Calu3 (cell line): ENCODE data around the gene KDM1A. TPM values are rescaled to one million over a fixed set of nuclear protein-coding genes. Genes with fewer than 3 reads are reported as not detected.

ENCODE experiments used
- BruUV-seq: library from RNA; stranded (reverse); fragments of 400-500 nt; replicated peaks from 2 replicates; lab custom pipeline; 2021; lab: Mats Ljungman, UMichigan
- CTCF ChIA-PET: fragments of 300-600 bp; sonication (Branson Sonifier 250); formaldehyde crosslinking; loops from one replicate; lab custom pipeline; 2022; ENCODE audit warnings: antibody characterized with exemption; lab: Charles Lee
- DNase-seq: peaks from one replicate; pipeline ENCODE4 v3.0.0; 2022
- H3K27ac Mint-ChIP-seq: one replicate; pipeline ENCODE4 v1.8.0; 2022; ENCODE audit warnings: mixed read lengths; ENCODE audit not compliant: unreplicated experiment
- H3K27me3 Mint-ChIP-seq: one replicate; pipeline ENCODE4 v1.8.0; 2022; ENCODE audit warnings: mixed read lengths; ENCODE audit not compliant: unreplicated experiment
- H3K36me3 Mint-ChIP-seq: one replicate; pipeline ENCODE4 v1.8.0; 2022; ENCODE audit warnings: mild to moderate bottlenecking, moderate library complexity, mixed read lengths; ENCODE audit not compliant: insufficient read depth, unreplicated experiment
- H3K4me1 Mint-ChIP-seq: one replicate; pipeline ENCODE4 v1.8.0; 2022; ENCODE audit warnings: mild to moderate bottlenecking, low read depth, mixed read lengths; ENCODE audit not compliant: unreplicated experiment
- H3K4me3 Mint-ChIP-seq: one replicate; pipeline ENCODE4 v1.8.0; 2022; ENCODE audit warnings: mild to moderate bottlenecking, low read depth, moderate library complexity, mixed read lengths; ENCODE audit not compliant: unreplicated experiment
- H3K9me3 Mint-ChIP-seq: one replicate; pipeline ENCODE4 v1.8.0; 2022; ENCODE audit warnings: low read depth, mixed read lengths; ENCODE audit not compliant: unreplicated experiment
- CTCF ChIP-seq: fragments of 200-600 bp; IDR thresholded peaks from one replicate; pipeline ENCODE4 v1.8.0; 2022; ENCODE audit warnings: antibody characterized with exemption; ENCODE audit not compliant: unreplicated experiment
- intact Hi-C: fragments of 100-400 bp; cut with micrococcal nuclease; formaldehyde crosslinking; loops from one replicate; pipeline ENCODE4 v1.10.0; 2022; ENCODE audit not compliant: unreplicated experiment
- total RNA-seq: library from RNA; stranded (reverse); gene quantifications from 2 replicates; pipeline ENCODE4 v1.2.3, GENCODE V29; 2022

Gene KDM1A
- total RNA-seq, 1 experiment from 2014 or later = 67.8 TPM

- Mint-ChIP-seq H3K27ac (no peak overlapping the region), H3K4me3 (no peak overlapping the region), H3K9me3 (no peaks in the 10 kb centered on the region), H3K4me1 (peaks cover 19% of the 10 kb centered on the region), H3K36me3 (peaks cover 4% of the 10 kb centered on the region), H3K27me3 (no peaks in the 10 kb centered on the region)
- intact Hi-C loops = no loop called here
- no TSS peak for BruUV-seq
- no peak for DNase-seq
- no peak for TF ChIP-seq CTCF
- CTCF ChIA-PET = no interaction called here
Observed at GRCh38 chr1:23013657-23014056, 5.6 kb upstream of the KDM1A start.

- intact Hi-C loops = no loop called here
- CTCF ChIA-PET = no interaction called here
- DNase-seq = no peak
Observed at GRCh38 chr1:23018661-23019093, 591 bp upstream of the KDM1A start.

GRCh38 chr1:23019863-23020625 lies 776 bp downstream of the KDM1A start:
- Mint-ChIP-seq H3K4me3 (peak overlapping the region; percentile 97), H3K27ac (peak overlapping the region; percentile 87), H3K4me1 (peaks cover 17% of the 10 kb centered on the region), H3K36me3 (peaks cover 29% of the 10 kb centered on the region), H3K27me3 (no peaks in the 10 kb centered on the region), H3K9me3 (peaks cover 3% of the 10 kb centered on the region)
- no TSS peak for BruUV-seq
- CTCF ChIA-PET = no interaction called here
- DNase-seq = peak; percentile 24
- no peak for TF ChIP-seq CTCF
- intact Hi-C loops = loop anchor here (2.0 kb wide), 1 partner anchor 43 kb away; no protein-coding TSS in a partner anchor

More at GRCh38 chr1:23018661-23019093, 591 bp upstream of the KDM1A start:
- Mint-ChIP-seq H3K36me3 (peaks cover 29% of the 10 kb centered on the region), H3K27ac (peak overlapping the region; percentile 77), H3K27me3 (no peaks in the 10 kb centered on the region), H3K4me3 (peak overlapping the region; percentile 97), H3K9me3 (peaks cover 3% of the 10 kb centered on the region), H3K4me1 (peaks cover 17% of the 10 kb centered on the region)
- TF ChIP-seq CTCF = no peak
- BruUV-seq = no TSS peak

GRCh38 chr1:23020706-23021405 lies 1.6 kb downstream of the KDM1A start:
- peaks cover 29% of the 10 kb centered on the region for H3K36me3 Mint-ChIP-seq
- TF ChIP-seq CTCF = no peak
- peak overlapping the region; percentile 97 for H3K4me3 Mint-ChIP-seq
- CTCF ChIA-PET = interaction anchor here (0.6 kb wide), 1 partner anchor 43 kb away, joined by 3 read pairs; no protein-coding TSS in a partner anchor
- no peak for DNase-seq
- no peaks in the 10 kb centered on the region for H3K27me3 Mint-ChIP-seq
- H3K9me3 Mint-ChIP-seq = peaks cover 3% of the 10 kb centered on the region
- peaks cover 17% of the 10 kb centered on the region for H3K4me1 Mint-ChIP-seq
- intact Hi-C loops = loop anchor here (2.0 kb wide), 1 partner anchor 44 kb away; no protein-coding TSS in a partner anchor
- H3K27ac Mint-ChIP-seq = no peak overlapping the region
- BruUV-seq = no TSS peak
